NCI-H2107 treated with DMSO at 0.1 percent for 48 hours (cell line): ENCODE results near the gene ZC3H12D.
"Not testable (repeated sequence)": the region's sequence is repeated elsewhere in the genome, so short reads cannot be mapped to it uniquely, and the experiment has no call there.

Experiments
- DNase-seq: peaks from one replicate; lab custom pipeline; 2025; ENCODE audit not compliant: unreplicated experiment; lab: John Stamatoyannopoulos, UW

Gene ZC3H12D

GRCh38 chr6:149460249-149460648 lies 24.6 kb downstream of the ZC3H12D start:
- DNase-seq, result not testable (repeated sequence)

GRCh38 chr6:149459761-149460160 lies 25.1 kb downstream of the ZC3H12D start:
- no peak for DNase-seq

GRCh38 chr6:149458806-149459205 lies 26.0 kb downstream of the ZC3H12D start:
- no peak for DNase-seq

GRCh38 chr6:149458196-149458595 lies 26.6 kb downstream of the ZC3H12D start:
- DNase-seq, result no peak

GRCh38 chr6:149457316-149457884 lies 27.4 kb downstream of the ZC3H12D start:
- no peak for DNase-seq

- DNase-seq, result no peak
Measured at GRCh38 chr6:149456311-149457021, 28.3 kb downstream of the ZC3H12D start.

- no peak for DNase-seq
Measured at GRCh38 chr6:149455031-149455732, 29.6 kb downstream of the ZC3H12D start.

GRCh38 chr6:149454346-149454848 lies 30.4 kb downstream of the ZC3H12D start:
- no peak for DNase-seq

GRCh38 chr6:149453597-149454345 lies 31.0 kb downstream of the ZC3H12D start:
- DNase-seq, result no peak

GRCh38 chr6:149452037-149452939 lies 32.5 kb downstream of the ZC3H12D start:
- no peak for DNase-seq

- DNase-seq, result no peak
Measured at GRCh38 chr6:149451376-149452036, 33.3 kb downstream of the ZC3H12D start.

GRCh38 chr6:149450679-149451375 lies 34.0 kb downstream of the ZC3H12D start:
- no peak for DNase-seq

- no peak for DNase-seq
Measured at GRCh38 chr6:149449831-149450678, 34.8 kb downstream of the ZC3H12D start.

- no peak for DNase-seq
Measured at GRCh38 chr6:149448821-149449453, 35.9 kb downstream of the ZC3H12D start.

GRCh38 chr6:149446791-149447376 lies 37.9 kb downstream of the ZC3H12D start:
- no peak for DNase-seq

- DNase-seq, result no peak
Measured at GRCh38 chr6:149445573-149445972, 39.2 kb downstream of the ZC3H12D start.

GRCh38 chr6:149445095-149445466 lies 39.7 kb downstream of the ZC3H12D start:
- DNase-seq, result no peak
